Breast epithelium (tissue), 3 donors: ENCODE measurements around the gene CSNK2A2.

Experiments
- CTCF ChIP-seq, 3 donors: fragments of 450-650 bp; IDR thresholded peaks; one replicate each; pipeline ENCODE4 v1.5.1; 2016 to 2017; ENCODE audit warnings: antibody characterized with exemption in 3 of 3, mild to moderate bottlenecking in 3 of 3, moderate library complexity in 3 of 3
- POLR2A ChIP-seq: fragments of 450-650 bp; IDR thresholded peaks from one replicate; pipeline ENCODE4 v1.6.1; 2016; ENCODE audit warnings: antibody characterized with exemption, mild to moderate bottlenecking, moderate library complexity
- POLR2AphosphoS5 ChIP-seq, 3 donors: sonication (generic); formaldehyde crosslinking; IDR thresholded peaks; one replicate each; pipeline ENCODE4 v1.6.1; 2017; ENCODE audit warnings: antibody characterized with exemption in 3 of 3

GRCh38 chr16:58152246-58152868, 45.5 kb downstream of the CSNK2A2 start:
- TF ChIP-seq CTCF (IDR thresholded peaks at IDR 0.05), result no peak
- TF ChIP-seq POLR2AphosphoS5 (IDR thresholded peaks at IDR 0.05), result no peak
- TF ChIP-seq POLR2A, result no peak
